CMK (cell line): ENCODE data around the gene P2RY11.

ENCODE experiments used
- DNase-seq: peaks from one replicate; pipeline ENCODE4 v3.0.0-alpha.2; 2010; ENCODE audit warnings: low read depth

P2RY11 gene

GRCh38 chr19:10093295-10094186 is 18.0 kb upstream of the P2RY11 start:
- no peak for DNase-seq

- DNase-seq: no peak
These were observed 15.9 kb upstream of the P2RY11 start for GRCh38 chr19:10095622-10095947.

- DNase-seq: no peak
These were observed 15.4 kb upstream of the P2RY11 start for GRCh38 chr19:10095948-10096614.

GRCh38 chr19:10096615-10096963 is 14.9 kb upstream of the P2RY11 start:
- DNase-seq: no peak

GRCh38 chr19:10100163-10100785 is 11.2 kb upstream of the P2RY11 start:
- no peak for DNase-seq

- DNase-seq: no peak
These were observed 8.7 kb upstream of the P2RY11 start for GRCh38 chr19:10102787-10103236.

- no peak for DNase-seq
These were observed 7.4 kb upstream of the P2RY11 start for GRCh38 chr19:10104130-10104513.

- DNase-seq: peak; percentile 95
These were observed 6.6 kb upstream of the P2RY11 start for GRCh38 chr19:10104665-10105508.

GRCh38 chr19:10105509-10106099 is 5.9 kb upstream of the P2RY11 start:
- DNase-seq: no peak

GRCh38 chr19:10106100-10106936 is 5.2 kb upstream of the P2RY11 start, which contains the start of gene PPAN:
TSS of gene PPAN (plus strand) at chr19:10106362. CDS start at chr19:10106395, 33 bp downstream.
- DNase-seq: peak; percentile 93

GRCh38 chr19:10107254-10107653 is 4.2 kb upstream of the P2RY11 start:
- no peak for DNase-seq

- DNase-seq: no peak
These were observed 3.6 kb upstream of the P2RY11 start for GRCh38 chr19:10107817-10108367.

GRCh38 chr19:10109528-10109927 is 2.0 kb upstream of the P2RY11 start:
- DNase-seq: no peak

GRCh38 chr19:10110076-10110971 is 1.2 kb upstream of the P2RY11 start:
- DNase-seq: no peak

GRCh38 chr19:10110972-10111317 is 548 bp upstream of the P2RY11 start:
- no peak for DNase-seq

GRCh38 chr19:10112037-10112761 is 706 bp downstream of the P2RY11 start:
- DNase-seq: no peak

GRCh38 chr19:10112895-10113591 is 1.6 kb downstream of the P2RY11 start:
- DNase-seq: no peak

- no peak for DNase-seq
These were observed 2.1 kb downstream of the P2RY11 start for GRCh38 chr19:10113592-10113963.
